Lower lobe of right lung (tissue), 2 donors: ENCODE measurements around the gene HS6ST3. TPM values are rescaled to one million over a fixed set of nuclear protein-coding genes. Genes with fewer than 3 reads are reported as not detected.

Experiments
- ATAC-seq, 2 donors: fragments of 200-7000 bp; cut with Tn5 transposase; one replicate each; pipeline ENCODE4 v1.9.1; 2020 to 2022; ENCODE audit warnings: mild to moderate bottlenecking in 2 of 2, moderate library complexity in 2 of 2
- DNase-seq: peaks from one replicate; pipeline ENCODE4 v3.0.0-alpha.2; 2020
- H3K27ac ChIP-seq: fragments of 200-600 bp; one replicate; pipeline ENCODE4 v1.8.0; 2022
- H3K27me3 ChIP-seq: fragments of 200-600 bp; one replicate; pipeline ENCODE4 v1.8.0; 2022; ENCODE audit warnings: low read depth
- H3K36me3 ChIP-seq: fragments of 200-600 bp; one replicate; pipeline ENCODE4 v1.8.0; 2022; ENCODE audit warnings: mild to moderate bottlenecking
- H3K4me1 ChIP-seq: fragments of 200-600 bp; one replicate; pipeline ENCODE4 v1.8.0; 2022
- H3K4me3 ChIP-seq: fragments of 200-600 bp; one replicate; pipeline ENCODE4 v1.8.0; 2022; ENCODE audit warnings: mild to moderate bottlenecking
- H3K9me3 ChIP-seq: fragments of 200-600 bp; one replicate; pipeline ENCODE4 v1.8.0; 2022
- intact Hi-C: fragments of 100-400 bp; cut with DNase I; formaldehyde crosslinking; loops from one replicate; pipeline ENCODE4 v1.11.0; 2022
- total RNA-seq: library from RNA; stranded (reverse); fragmentation: NEBNext Ultra II Directional; extraction: Animal tissue kit (Norgen Biotek cat#: 25700); gene quantifications from one replicate; pipeline ENCODE4 v1.2.1, GENCODE V29; 2021
- TF ChIP-seq, protein P1 (sequence below): fragments of 200-600 bp; IDR thresholded peaks from one replicate; pipeline ENCODE4 v1.8.0; 2022; ENCODE audit warnings: antibody characterized with exemption, mild to moderate bottlenecking
- donor health status: DM: no; HTN: yes; CAD: no; lungs with severe emphysema.

HS6ST3 gene
- total RNA-seq, 1 donor from 2014 or later, result 0.06 TPM

- Histone ChIP-seq H3K4me1 (no peaks in the 10 kb centered on the region), H3K36me3 (no peaks in the 10 kb centered on the region), H3K9me3 (no peaks in the 10 kb centered on the region), H3K27me3 (no peaks in the 10 kb centered on the region), H3K27ac (no peak overlapping the region), H3K4me3 (no peak overlapping the region)
- ATAC-seq, result no peak
- TF ChIP-seq, protein P1, sequence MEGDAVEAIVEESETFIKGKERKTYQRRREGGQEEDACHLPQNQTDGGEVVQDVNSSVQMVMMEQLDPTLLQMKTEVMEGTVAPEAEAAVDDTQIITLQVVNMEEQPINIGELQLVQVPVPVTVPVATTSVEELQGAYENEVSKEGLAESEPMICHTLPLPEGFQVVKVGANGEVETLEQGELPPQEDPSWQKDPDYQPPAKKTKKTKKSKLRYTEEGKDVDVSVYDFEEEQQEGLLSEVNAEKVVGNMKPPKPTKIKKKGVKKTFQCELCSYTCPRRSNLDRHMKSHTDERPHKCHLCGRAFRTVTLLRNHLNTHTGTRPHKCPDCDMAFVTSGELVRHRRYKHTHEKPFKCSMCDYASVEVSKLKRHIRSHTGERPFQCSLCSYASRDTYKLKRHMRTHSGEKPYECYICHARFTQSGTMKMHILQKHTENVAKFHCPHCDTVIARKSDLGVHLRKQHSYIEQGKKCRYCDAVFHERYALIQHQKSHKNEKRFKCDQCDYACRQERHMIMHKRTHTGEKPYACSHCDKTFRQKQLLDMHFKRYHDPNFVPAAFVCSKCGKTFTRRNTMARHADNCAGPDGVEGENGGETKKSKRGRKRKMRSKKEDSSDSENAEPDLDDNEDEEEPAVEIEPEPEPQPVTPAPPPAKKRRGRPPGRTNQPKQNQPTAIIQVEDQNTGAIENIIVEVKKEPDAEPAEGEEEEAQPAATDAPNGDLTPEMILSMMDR, result no peak
- intact Hi-C loops, result no loop called here
- DNase-seq, result no peak
These were observed 729.5 kb downstream of the HS6ST3 start for GRCh38 chr13:96819375-96819774.

DNA sequence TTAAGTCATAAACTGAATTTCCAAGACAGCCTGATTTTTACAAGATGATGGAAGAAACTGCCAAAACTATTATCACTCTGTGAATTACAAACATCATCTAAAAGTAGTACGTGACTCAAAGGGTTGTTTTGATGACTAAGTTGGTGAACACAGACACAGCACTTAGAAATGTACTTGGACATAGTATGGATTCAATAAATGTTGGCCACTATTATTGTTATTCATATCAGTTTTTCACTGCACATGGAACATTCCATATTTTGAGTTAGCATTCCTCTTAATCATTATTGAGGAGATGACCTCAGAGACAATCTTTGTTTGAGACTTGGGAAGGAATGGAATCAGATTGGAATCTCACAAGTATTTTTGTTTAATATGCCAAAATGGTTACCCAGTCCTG is 731.5 kb downstream of the HS6ST3 start:
- TF ChIP-seq, protein P1, result no peak
- no peak overlapping the region for H3K27ac ChIP-seq
- H3K4me1 ChIP-seq, result no peaks in the 10 kb centered on the region
- no peaks in the 10 kb centered on the region for H3K36me3 ChIP-seq
- intact Hi-C loops, result no loop called here
- no peaks in the 10 kb centered on the region for H3K9me3 ChIP-seq
- H3K4me3 ChIP-seq, result no peak overlapping the region
- ATAC-seq (no peak), DNase-seq (no peak)
- H3K27me3 ChIP-seq, result no peaks in the 10 kb centered on the region

DNA sequence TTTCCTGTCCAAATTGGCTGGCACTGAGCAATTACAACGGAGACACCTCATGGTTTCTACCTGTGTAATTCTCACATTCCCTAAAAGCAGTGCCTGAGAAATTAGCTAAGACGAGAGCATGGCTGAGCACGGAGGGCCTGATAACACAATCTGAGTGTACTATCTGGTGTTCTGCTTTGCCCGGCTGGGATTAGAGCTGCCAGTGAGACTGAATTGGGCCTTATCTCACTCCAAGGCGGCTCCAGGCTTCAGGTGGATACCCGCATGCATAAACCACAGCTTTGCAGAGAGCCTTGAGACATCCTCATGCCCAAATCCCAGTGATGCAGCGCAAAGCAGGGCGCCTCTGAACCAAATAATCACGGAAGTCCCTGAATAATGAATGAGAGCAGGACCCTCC is 732.1 kb downstream of the HS6ST3 start:
- no peak for ATAC-seq

GRCh38 chr13:96822895-96823294 is 733.0 kb downstream of the HS6ST3 start:
- Histone ChIP-seq H3K4me1 (no peaks in the 10 kb centered on the region), H3K9me3 (no peaks in the 10 kb centered on the region), H3K4me3 (no peak overlapping the region), H3K27ac (no peak overlapping the region), H3K27me3 (no peaks in the 10 kb centered on the region), H3K36me3 (no peaks in the 10 kb centered on the region)
- ATAC-seq (peak; percentile 73 to 78), DNase-seq (no peak)
- TF ChIP-seq, protein P1, result peak; percentile 33
- intact Hi-C loops, result no loop called here

More for the DNA sequence above, 732.1 kb downstream of the HS6ST3 start:
- H3K4me1 ChIP-seq, result no peaks in the 10 kb centered on the region
- H3K36me3 ChIP-seq, result no peaks in the 10 kb centered on the region
- TF ChIP-seq, protein P1, result no peak
- no peak for DNase-seq
- H3K27me3 ChIP-seq, result no peaks in the 10 kb centered on the region
- no peaks in the 10 kb centered on the region for H3K9me3 ChIP-seq
- intact Hi-C loops, result no loop called here
- H3K27ac ChIP-seq, result no peak overlapping the region
- no peak overlapping the region for H3K4me3 ChIP-seq

- Histone ChIP-seq H3K4me1 (no peaks in the 10 kb centered on the region), H3K36me3 (no peaks in the 10 kb centered on the region), H3K9me3 (no peaks in the 10 kb centered on the region), H3K27ac (no peak overlapping the region), H3K27me3 (no peaks in the 10 kb centered on the region), H3K4me3 (no peak overlapping the region)
- DNase-seq, result no peak
- intact Hi-C loops, result no loop called here
- peak; percentile 23 to 50 for ATAC-seq
- TF ChIP-seq, protein P1, result no peak
These were observed 734.2 kb downstream of the HS6ST3 start for GRCh38 chr13:96824140-96824539.

DNA sequence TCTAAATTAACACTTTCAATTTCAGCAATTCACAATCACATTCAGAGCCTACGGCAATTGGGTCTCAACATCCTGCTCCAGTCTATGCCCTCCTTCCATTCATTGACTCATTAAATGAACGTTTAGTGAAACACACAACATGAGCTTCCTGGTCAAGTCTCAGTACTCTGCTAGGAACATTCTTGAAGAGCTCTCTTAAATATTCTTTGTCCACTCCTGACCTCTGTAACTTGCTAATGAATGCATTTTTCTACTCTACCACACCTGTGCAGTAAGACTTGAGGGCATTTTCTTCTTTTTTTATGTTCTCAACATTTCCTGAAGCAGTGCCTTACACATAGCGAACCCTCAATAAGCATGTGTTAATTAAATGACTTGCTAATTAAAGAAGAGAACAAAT is 735.7 kb downstream of the HS6ST3 start:
- Histone ChIP-seq H3K4me1 (no peaks in the 10 kb centered on the region), H3K36me3 (no peaks in the 10 kb centered on the region), H3K27me3 (no peaks in the 10 kb centered on the region), H3K9me3 (no peaks in the 10 kb centered on the region), H3K4me3 (no peak overlapping the region), H3K27ac (no peak overlapping the region)
- ATAC-seq (no peak), DNase-seq (no peak)
- intact Hi-C loops, result no loop called here
- TF ChIP-seq, protein P1, result no peak
